Right ventricle myocardium superior (tissue), 1 donor: Measurements from ENCODE around the gene ZIC1. TPM values are rescaled to one million over a fixed set of nuclear protein-coding genes. Genes with fewer than 3 reads are reported as not detected.

ENCODE experiments used
- ATAC-seq: fragments of 200-7000 bp; cut with Tn5 transposase; one replicate; pipeline ENCODE4 v1.9.1; 2020; ENCODE audit warnings: mild to moderate bottlenecking; ENCODE audit not compliant: poor library complexity
- DNase-seq: peaks from one replicate; pipeline ENCODE4 v3.0.0-alpha.2; 2020
- intact Hi-C: fragments of 100-400 bp; cut with DNase I; formaldehyde crosslinking; loops from one replicate; pipeline ENCODE4 v1.11.2; 2022
- total RNA-seq: library from RNA; stranded (reverse); fragmentation: NEBNext Ultra II Directional; extraction: Animal tissue kit (Norgen Biotek cat#: 25700); gene quantifications from one replicate; pipeline ENCODE4 v1.2.1, GENCODE V29; 2021
- donor health status: DM: no; HTN: yes; CAD: no; lungs with severe emphysema.

ZIC1 gene
- total RNA-seq, 1 donor from 2014 or later, result not detected

DNA sequence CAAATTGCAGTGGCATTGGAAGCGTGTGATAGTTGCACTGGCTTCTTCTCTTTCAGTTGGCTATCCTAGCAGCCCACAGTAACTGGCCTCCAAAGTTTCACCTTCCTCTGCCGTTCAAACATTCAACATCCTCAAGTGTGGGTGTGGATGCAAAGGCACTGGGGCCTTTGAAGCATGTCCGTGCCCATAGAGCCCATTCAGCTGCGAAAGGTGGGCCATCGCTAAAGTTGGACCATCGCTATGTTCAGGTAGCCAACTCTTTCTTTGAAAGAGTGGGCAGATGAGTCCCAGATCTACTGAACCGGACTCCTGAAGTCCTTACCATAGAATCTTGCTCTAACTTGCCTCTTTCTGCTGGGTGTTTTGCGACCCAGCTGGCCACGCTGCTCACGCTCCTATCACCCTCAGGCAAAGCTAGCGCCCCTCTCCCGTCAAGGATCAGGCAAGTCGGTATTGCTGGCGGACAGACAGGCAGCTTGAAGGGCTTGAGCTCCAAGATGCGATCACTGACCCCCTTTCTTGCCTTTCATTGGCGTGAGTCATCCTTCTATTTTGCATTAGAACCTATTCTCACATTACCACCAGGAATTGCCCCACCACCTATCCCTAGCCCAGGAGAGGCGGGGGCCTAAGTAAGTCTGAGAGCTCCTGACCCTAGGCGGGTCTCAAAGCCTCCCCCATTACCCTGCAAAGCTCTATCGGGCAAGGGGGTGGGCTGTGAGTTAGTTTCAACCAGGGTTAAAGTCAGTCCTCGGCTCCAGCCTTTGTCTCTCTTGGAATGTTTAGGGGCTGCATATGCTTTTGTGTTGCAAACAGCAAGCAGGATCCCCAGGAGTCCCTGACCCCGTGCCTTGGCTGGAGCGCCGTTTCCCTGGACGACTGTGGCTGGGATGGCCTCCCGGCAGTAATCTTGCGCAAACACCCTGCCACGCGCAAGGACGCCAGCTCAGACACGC, 31.5 kb upstream of the ZIC1 start:
- intact Hi-C loops, result no loop called here
- ATAC-seq (no peak), DNase-seq (no peak)

GRCh38 chr3:147379651-147380050, 29.5 kb upstream of the ZIC1 start:
- DNase-seq (no peak), ATAC-seq (no peak)
- intact Hi-C loops, result no loop called here

- no peak for ATAC-seq
- intact Hi-C loops, result no loop called here
Measured at GRCh38 chr3:147380387-147380951, 28.7 kb upstream of the ZIC1 start.

GRCh38 chr3:147380977-147381376, 28.2 kb upstream of the ZIC1 start:
- ATAC-seq, result no peak
- no peak for DNase-seq
- intact Hi-C loops, result no loop called here

More at GRCh38 chr3:147380387-147380951, 28.7 kb upstream of the ZIC1 start:
- DNase-seq, result no peak

DNA sequence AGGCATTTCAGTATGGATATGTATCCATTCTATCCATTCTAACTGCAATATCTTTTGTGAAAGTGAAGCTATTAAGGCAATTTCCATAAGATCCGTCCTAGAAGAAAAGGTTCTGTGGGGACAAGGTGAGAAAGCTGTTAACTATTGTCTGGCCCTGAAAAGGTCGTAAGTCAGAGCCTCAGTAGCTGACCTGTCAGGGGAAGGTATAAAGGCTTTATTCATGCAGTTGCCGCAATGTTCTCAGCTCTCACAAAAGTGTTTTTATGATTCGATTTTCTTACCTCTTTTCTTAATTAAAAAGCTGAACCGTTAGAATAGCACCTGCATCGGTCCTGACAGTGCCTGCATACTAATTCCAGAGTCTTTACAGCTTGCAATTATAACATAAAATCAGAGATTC, 27.6 kb upstream of the ZIC1 start:
- no peak for DNase-seq

GRCh38 chr3:147383617-147384016, 25.5 kb upstream of the ZIC1 start:
- intact Hi-C loops, result no loop called here
- ATAC-seq, result no peak

More for the DNA sequence above, 27.6 kb upstream of the ZIC1 start:
- intact Hi-C loops, result no loop called here
- no peak for ATAC-seq

GRCh38 chr3:147384210-147385058, 24.7 kb upstream of the ZIC1 start:
- intact Hi-C loops, result no loop called here
- DNase-seq (no peak), ATAC-seq (no peak)

More at GRCh38 chr3:147383617-147384016, 25.5 kb upstream of the ZIC1 start:
- DNase-seq, result no peak

DNA sequence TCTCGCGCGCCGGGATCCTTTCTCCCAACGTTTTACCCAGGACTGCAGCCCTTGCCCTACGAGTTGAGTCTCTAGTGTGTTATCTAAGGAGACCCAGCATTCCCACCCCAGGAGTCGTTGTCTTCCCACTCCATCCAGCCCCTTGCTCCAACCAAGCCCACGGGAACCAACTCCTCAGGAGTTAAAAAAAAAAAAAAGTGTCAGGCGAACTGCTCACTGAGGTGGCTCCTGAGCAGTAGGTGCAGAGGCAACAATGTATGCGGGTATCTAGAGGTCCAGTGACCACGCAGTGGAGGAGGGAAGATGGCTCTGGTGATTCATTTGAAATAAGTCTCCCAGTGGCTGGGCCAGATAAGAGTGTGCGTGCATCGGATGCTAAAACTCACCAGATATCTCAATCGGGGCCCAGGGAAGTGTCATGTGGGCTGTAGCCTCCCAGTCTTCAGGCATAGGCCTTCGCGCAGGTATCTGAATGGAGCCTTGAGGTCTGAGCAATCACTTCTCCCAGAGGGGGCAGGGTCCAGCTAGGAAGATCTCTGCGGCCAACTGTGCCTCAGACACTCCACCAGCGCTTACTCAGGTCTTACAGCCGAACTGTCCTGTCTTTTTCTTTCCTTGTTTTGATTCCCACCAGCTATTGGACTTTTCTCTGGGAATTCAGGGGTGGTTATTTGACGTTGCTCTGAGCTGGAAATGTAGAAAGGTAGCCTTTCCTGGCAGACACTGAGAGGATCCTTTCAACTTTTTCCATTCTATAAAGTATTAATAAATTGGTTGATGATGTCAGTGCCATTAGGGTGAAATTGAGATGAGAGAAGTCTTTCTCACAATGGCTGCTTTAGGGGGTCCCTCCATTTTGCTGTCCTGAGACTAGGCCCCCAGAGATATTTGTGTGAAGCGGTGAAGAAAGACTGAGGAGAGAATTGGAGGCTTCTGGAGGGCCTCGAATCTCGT, 23.8 kb upstream of the ZIC1 start:
- no peak for ATAC-seq
- intact Hi-C loops, result no loop called here
- no peak for DNase-seq

DNA sequence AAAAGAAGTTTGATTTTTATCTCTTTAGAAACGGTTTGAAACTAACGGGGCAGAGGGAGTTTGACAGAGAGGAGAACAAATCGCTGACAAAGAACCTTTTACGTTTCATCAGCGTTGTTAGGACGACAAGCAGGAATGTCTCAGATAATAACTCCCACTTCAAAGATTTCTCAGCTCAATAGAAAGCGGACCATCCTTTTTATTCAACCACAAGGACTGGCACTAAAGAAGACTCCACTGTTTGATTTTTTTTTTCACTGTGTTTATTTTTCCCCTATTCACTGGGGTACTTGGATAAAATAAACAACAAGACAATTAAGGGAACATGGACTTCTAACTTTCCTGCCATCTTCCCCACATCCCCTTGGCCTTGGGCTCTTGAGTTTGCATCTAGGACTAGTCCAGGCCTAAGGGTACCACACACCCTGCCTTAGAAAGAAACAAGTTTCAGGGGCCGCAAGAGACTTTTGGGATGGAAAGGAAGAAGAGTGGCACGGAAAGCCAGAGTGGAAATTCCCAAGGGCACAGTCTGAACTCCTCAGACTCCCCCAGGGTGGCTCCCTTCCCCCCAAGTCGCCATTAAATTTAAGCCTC, 21.8 kb upstream of the ZIC1 start:
- ATAC-seq (no peak), DNase-seq (no peak)
- intact Hi-C loops, result no loop called here

DNA sequence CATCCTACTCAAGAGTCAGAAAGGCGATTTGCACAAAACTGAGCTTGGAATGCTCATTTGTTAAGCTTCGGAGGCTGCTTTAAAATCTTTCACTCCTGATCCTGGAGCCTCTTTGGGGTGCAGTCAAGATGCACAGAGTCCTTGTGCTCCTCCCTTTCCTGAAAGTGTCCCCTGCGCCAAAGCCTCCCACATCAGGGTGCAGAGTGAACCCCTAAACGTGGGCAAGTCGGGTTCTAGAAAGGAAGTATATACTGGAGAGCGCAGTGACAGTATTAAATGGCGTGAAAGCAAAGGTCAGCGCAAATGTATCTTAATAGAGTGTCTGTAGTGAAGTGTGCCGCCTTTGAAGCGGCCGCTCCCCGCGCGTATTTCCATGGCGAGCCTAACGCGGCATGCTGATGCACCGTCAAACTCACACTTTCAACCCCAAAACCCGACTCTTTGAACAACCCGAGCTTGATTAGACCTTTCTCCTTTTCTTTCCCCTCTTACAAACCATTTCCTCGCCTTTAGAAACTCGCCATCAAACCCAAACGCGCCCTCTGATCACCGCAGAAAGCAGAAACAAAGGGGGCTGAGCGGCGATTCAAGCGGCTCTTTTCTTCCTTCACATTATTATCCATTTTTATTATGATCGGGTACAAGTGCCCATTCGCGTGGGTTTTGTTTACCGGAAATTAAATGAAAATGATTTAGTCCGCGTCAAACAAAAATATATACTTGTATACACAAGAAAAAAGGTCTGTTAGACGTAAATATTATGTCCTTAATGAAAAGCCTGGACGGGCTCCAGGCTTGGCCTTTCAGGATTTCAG, 21.1 kb upstream of the ZIC1 start:
- DNase-seq (no peak), ATAC-seq (no peak)
- intact Hi-C loops, result no loop called here

GRCh38 chr3:147388700-147389580, 20.2 kb upstream of the ZIC1 start:
- intact Hi-C loops, result no loop called here
- ATAC-seq, result no peak
- DNase-seq, result no peak

GRCh38 chr3:147389717-147390116, 19.4 kb upstream of the ZIC1 start:
- intact Hi-C loops, result no loop called here
- DNase-seq (no peak), ATAC-seq (no peak)

DNA sequence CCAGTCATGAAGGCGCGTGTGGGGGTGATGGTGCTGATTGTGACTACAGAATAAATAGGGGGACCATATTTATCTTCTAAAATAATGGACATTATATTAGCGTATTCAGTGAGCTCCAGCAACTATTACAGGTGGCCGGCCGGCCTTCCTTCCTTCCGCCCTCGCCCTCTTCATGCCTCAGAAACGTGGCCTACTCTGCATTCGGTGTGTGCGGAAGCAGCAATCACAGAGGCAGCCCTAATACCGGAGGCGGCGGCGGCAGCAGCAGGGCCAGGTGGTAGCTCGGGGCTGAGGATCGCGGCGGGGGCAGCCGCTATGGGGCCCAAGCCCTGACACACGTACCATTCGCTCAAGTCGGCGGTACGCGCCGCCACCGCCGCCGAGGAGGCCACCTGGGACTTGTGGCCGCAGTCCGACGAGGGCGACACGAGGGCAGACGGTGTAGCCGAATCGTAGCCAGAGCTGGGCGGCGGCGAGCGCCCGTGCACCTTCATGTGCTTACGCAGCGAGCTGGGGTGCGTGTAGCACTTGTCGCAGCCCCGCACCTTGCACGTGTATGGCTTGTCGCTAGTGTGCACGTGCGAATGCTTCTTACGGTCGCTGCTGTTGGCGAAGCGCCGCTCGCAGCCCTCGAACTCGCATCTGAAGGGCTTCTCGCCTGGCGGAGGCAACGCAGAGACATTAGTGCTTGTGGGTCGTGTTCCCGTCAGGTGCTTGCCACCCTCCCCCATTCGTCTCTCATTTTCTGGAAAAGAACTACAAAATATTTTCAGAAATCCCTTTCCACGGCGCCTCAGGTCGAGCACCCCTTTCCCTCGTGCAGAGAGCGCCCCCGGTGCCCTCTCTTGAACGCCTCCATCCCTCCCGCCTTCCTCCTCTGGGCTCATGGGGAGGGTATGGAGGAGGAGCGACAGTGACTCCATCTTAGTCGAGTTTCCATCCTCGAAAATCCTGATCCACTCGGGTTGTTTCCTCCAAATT, 18.3 kb upstream of the ZIC1 start:
- intact Hi-C loops, result no loop called here
- DNase-seq (no peak), ATAC-seq (no peak)

GRCh38 chr3:147391781-147392624, 17.2 kb upstream of the ZIC1 start:
- peak; percentile 66 for ATAC-seq
- intact Hi-C loops, result no loop called here
- no peak for DNase-seq
